Keratinocyte (primary cell): ENCODE measurements around the gene CFAP100. TPM values are rescaled to one million over a fixed set of nuclear protein-coding genes. Genes with fewer than 3 reads are reported as not detected.

Source experiments
- DNase-seq: peaks from one replicate; pipeline ENCODE4 v3.0.0-alpha.2; 2011; ENCODE audit warnings: low read depth, missing footprints, low spot score
- FAIRE-seq: peaks from 2 replicates; lab custom pipeline; 2011; peaks lifted over from hg19 to GRCh38; lab: Jason Lieb, UNC
- H2AFZ ChIP-seq: 2 replicates; pipeline ENCODE4 v1.6.0; 2012; ENCODE audit warnings: low read length, control low read depth, inconsistent platforms; ENCODE audit not compliant: control insufficient read depth
- H3K27ac ChIP-seq: 2 replicates; pipeline ENCODE4 v1.5.1; 2011; ENCODE audit warnings: low read length; ENCODE audit not compliant: control insufficient read depth, insufficient read depth
- H3K27me3 ChIP-seq: 3 replicates; pipeline ENCODE4 v1.6.0; 2011; ENCODE audit warnings: low read length; ENCODE audit not compliant: control insufficient read depth, insufficient read depth; ENCODE audit errors: extremely low read depth
- H3K36me3 ChIP-seq, 2 experiments: 2 replicates in 1 of 2; 3 replicates in 1 of 2; pipeline ENCODE4 v1.5.1; 2011; ENCODE audit warnings: low read length in 2 of 2, mild to moderate bottlenecking in 1 of 2; ENCODE audit not compliant: control insufficient read depth in 2 of 2, insufficient read depth in 2 of 2; ENCODE audit errors: extremely low read depth in 1 of 2
- H3K4me1 ChIP-seq: 3 replicates; pipeline ENCODE4 v1.5.1; 2011; ENCODE audit warnings: low read length; ENCODE audit not compliant: control insufficient read depth, insufficient read depth; ENCODE audit errors: extremely low read depth
- H3K4me2 ChIP-seq: 3 replicates; pipeline ENCODE4 v1.6.0; 2011; ENCODE audit warnings: low read depth, low read length; ENCODE audit not compliant: control insufficient read depth, insufficient read depth; ENCODE audit errors: extremely low read depth
- H3K4me3 ChIP-seq, 3 experiments: fragments of 200-600 bp in 1 of 3; sonication (generic) in 1 of 3; 2 replicates in 2 of 3; 3 replicates in 1 of 3; pipeline ENCODE4 v1.5.1; 2011 to 2016; ENCODE audit warnings: low read length in 3 of 3, mild to moderate bottlenecking in 3 of 3, control low read depth in 2 of 3, inconsistent platforms in 1 of 3, low read depth in 1 of 3, mixed read lengths in 1 of 3, mixed run types in 1 of 3, moderate library complexity in 1 of 3; ENCODE audit not compliant: control insufficient read depth in 2 of 3, insufficient read depth in 2 of 3; ENCODE audit errors: extremely low read depth in 1 of 3
- H3K79me2 ChIP-seq: 2 replicates; pipeline ENCODE4 v1.6.0; 2012; ENCODE audit warnings: low read length; ENCODE audit not compliant: control insufficient read depth, insufficient read depth
- H3K9ac ChIP-seq: 3 replicates; pipeline ENCODE4 v1.6.0; 2011; ENCODE audit warnings: low read length; ENCODE audit not compliant: control insufficient read depth, insufficient read depth; ENCODE audit errors: extremely low read depth
- H3K9me1 ChIP-seq: 3 replicates; pipeline ENCODE4 v1.6.0; 2011; ENCODE audit warnings: low read length; ENCODE audit not compliant: control insufficient read depth, insufficient read depth; ENCODE audit errors: extremely low read depth
- H3K9me3 ChIP-seq: 2 replicates; pipeline ENCODE4 v1.5.1; 2012; ENCODE audit warnings: low read depth, low read length; ENCODE audit not compliant: control insufficient read depth
- H4K20me1 ChIP-seq: 3 replicates; pipeline ENCODE4 v1.6.0; 2011; ENCODE audit warnings: low read length; ENCODE audit not compliant: control insufficient read depth, insufficient read depth; ENCODE audit errors: extremely low read depth
- CTCF ChIP-seq, 3 experiments: IDR thresholded peaks in 1 of 3; conservative IDR thresholded peaks in 1 of 3; optimal IDR thresholded peaks in 1 of 3; 2 replicates in 2 of 3; 3 replicates in 1 of 3; pipeline versions ENCODE3 to v1.5.1; 2011; ENCODE audit warnings: low read length in 3 of 3, mild to moderate bottlenecking in 3 of 3, moderate library complexity in 2 of 3, control low read depth in 1 of 3, inconsistent platforms in 1 of 3; ENCODE audit not compliant: insufficient read depth in 2 of 3; ENCODE audit errors: extremely low read depth in 1 of 3
- EZH2 ChIP-seq: IDR thresholded peaks from one replicate; pipeline ENCODE4 v1.6.1; 2012; ENCODE audit warnings: inconsistent platforms, mild to moderate bottlenecking, low read length, moderate library complexity
- dilution Hi-C: fragments of 300-500 bp; cut with MboI; formaldehyde crosslinking; loops from one replicate; pipeline ENCODE4 v1.7.0; 2020; ENCODE audit warnings: low sequenced_read_pairs; ENCODE audit not compliant: extremely low pct_ligation_motif_present
- polyA plus RNA-seq, 5 experiments: library from polyadenylated mRNA; depleted of rRNA in 3 of 5; stranded (reverse) in 3 of 5; stranded (forward) in 1 of 5; unstranded in 1 of 5; fragments of >200 nt; gene quantifications; 1 replicate in 1 of 5; 2 replicates in 3 of 5; 3 replicates in 1 of 5; pipeline versions ENCODE4 v1.2.1 to v1.2.3, GENCODE V29; 2011 to 2012; ENCODE audit warnings: missing spikeins in 2 of 5, low read depth in 1 of 5, low replicate concordance in 1 of 5

Gene CFAP100
- polyA plus RNA-seq, 1 donor (not counting 4 experiments of a cell fraction or from before 2014, with no cell fraction given) = not detected

GRCh38 chr3:126356373-126357264 is 38.1 kb upstream of the CFAP100 start:
- no peak for DNase-seq
- Histone ChIP-seq H3K27me3 (peaks cover 50% of the 10 kb centered on the region), H3K36me3 (no peaks in the 10 kb centered on the region), H4K20me1 (no peaks in the 10 kb centered on the region), H3K27ac (no peak overlapping the region), H3K79me2 (no peaks in the 10 kb centered on the region), H3K4me3 (peak overlapping the region; percentile 14 to 41 (median 31)), H3K9me3 (no peaks in the 10 kb centered on the region), H2AFZ (no peak overlapping the region), H3K4me2 (peak overlapping the region; percentile 59), H3K4me1 (peaks cover 11% of the 10 kb centered on the region), H3K9me1 (no peaks in the 10 kb centered on the region), H3K9ac (no peak overlapping the region)
- no peak for FAIRE-seq
- TF ChIP-seq EZH2 = peak; percentile 97
- TF ChIP-seq CTCF (optimal IDR thresholded peaks at IDR 0.05 in 1 of 3, IDR thresholded peaks at IDR 0.05 in 1 of 3, conservative IDR thresholded peaks at IDR 0.05 in 1 of 3; ENCODE audit: extremely low read depth in 1 of 3, insufficient read depth in 2 of 3, low read length in 3 of 3) = no peak
- dilution Hi-C loops = no loop called here

- DNase-seq (no peak), FAIRE-seq (no peak)
- peak; percentile 50 for TF ChIP-seq EZH2
- TF ChIP-seq CTCF (optimal IDR thresholded peaks at IDR 0.05 in 1 of 3, IDR thresholded peaks at IDR 0.05 in 1 of 3, conservative IDR thresholded peaks at IDR 0.05 in 1 of 3; ENCODE audit: extremely low read depth in 1 of 3, insufficient read depth in 2 of 3, low read length in 3 of 3) = no peak
- Histone ChIP-seq H3K4me3 (peak within 1 kb of the TSS; percentile 45 to 77 (median 64)), H2AFZ (peak within 1 kb of the TSS; percentile 75), H3K79me2 (no peaks in the 10 kb centered on the region), H3K4me2 (peak within 1 kb of the TSS; percentile 98), H4K20me1 (no peaks in the 10 kb centered on the region), H3K9me3 (no peaks in the 10 kb centered on the region), H3K4me1 (peaks cover 11% of the 10 kb centered on the region), H3K9ac (peak within 1 kb of the TSS; percentile 24), H3K9me1 (no peaks in the 10 kb centered on the region), H3K27me3 (peaks cover 55% of the 10 kb centered on the region), H3K36me3 (no peaks in the 10 kb centered on the region), H3K27ac (no peak within 1 kb of the TSS)
- dilution Hi-C loops = no loop called here
Measured at GRCh38 chr3:126357295-126358037, 37.2 kb upstream of the CFAP100 start, which contains the start of gene KLF15. KLF15 (minus strand) TSS chr3:126357408; CDS start chr3:126352922, 4,486 bp downstream.
